ENCODE measurements around the gene PDK2. TPM values are rescaled to one million over a fixed set of nuclear protein-coding genes. Genes with fewer than 3 reads are reported as not detected.
A peak's percentile ranks its signal among the peaks of the same experiment; 100 is the strongest.

The PDK2 gene
- total RNA-seq, 4 donors from 2014 or later, result 33.2 to 114 (median 69.6) TPM

- Histone ChIP-seq H3K9me3 (no peaks in the 10 kb centered on the region), H3K36me3 (no peaks in the 10 kb centered on the region), H3K4me1 (peaks cover 72% of the 10 kb centered on the region), H3K27ac (peak overlapping the region; percentile 89), H3K27me3 (no peaks in the 10 kb centered on the region), H3K4me3 (no peak overlapping the region)
- 92% methylated on average over 8 of the region's 8 CpGs for WGBS
- no peak for DNase-seq (ENCODE audit: low spot score in 2 of 2)
- no peak for TF ChIP-seq POLR2A (IDR thresholded peaks at IDR 0.05)
- no peak for TF ChIP-seq CTCF (IDR thresholded peaks at IDR 0.05)
- no peak for TF ChIP-seq POLR2AphosphoS5 (IDR thresholded peaks at IDR 0.05)
- no peak for TF ChIP-seq EP300 (IDR thresholded peaks at IDR 0.05)
Observed at GRCh38 chr17:50063561-50064252, 31.4 kb upstream of the PDK2 start.

- Histone ChIP-seq H3K4me1 (peaks cover 65% of the 10 kb centered on the region), H3K27ac (peak overlapping the region; percentile 89), H3K27me3 (no peaks in the 10 kb centered on the region), H3K9me3 (no peaks in the 10 kb centered on the region), H3K4me3 (no peak overlapping the region), H3K36me3 (no peaks in the 10 kb centered on the region)
- 32% methylated on average over 17 of the region's 20 CpGs for WGBS
- no peak for DNase-seq (ENCODE audit: low spot score in 2 of 2)
- TF ChIP-seq CTCF (IDR thresholded peaks at IDR 0.05), result no peak
- no peak for TF ChIP-seq POLR2AphosphoS5 (IDR thresholded peaks at IDR 0.05)
- no peak for TF ChIP-seq EP300 (IDR thresholded peaks at IDR 0.05)
- no peak for TF ChIP-seq POLR2A (IDR thresholded peaks at IDR 0.05)
Observed at GRCh38 chr17:50064253-50065001, 30.7 kb upstream of the PDK2 start.

- peak overlapping the region; percentile 89 for H3K27ac ChIP-seq
- H3K27me3 ChIP-seq, result no peaks in the 10 kb centered on the region
- H3K36me3 ChIP-seq, result peaks cover 5% of the 10 kb centered on the region
- TF ChIP-seq CTCF (IDR thresholded peaks at IDR 0.05) (no peak), POLR2A (IDR thresholded peaks at IDR 0.05) (no peak), POLR2AphosphoS5 (IDR thresholded peaks at IDR 0.05) (no peak), EP300 (IDR thresholded peaks at IDR 0.05) (no peak)
- H3K4me3 ChIP-seq, result no peak overlapping the region
- no peak for DNase-seq (ENCODE audit: low spot score in 2 of 2)
- H3K9me3 ChIP-seq, result no peaks in the 10 kb centered on the region
- WGBS, result 52% methylated on average over 3 of the region's 3 CpGs
- H3K4me1 ChIP-seq, result peaks cover 60% of the 10 kb centered on the region
Observed at GRCh38 chr17:50065056-50065455, 30.1 kb upstream of the PDK2 start.

- TF ChIP-seq POLR2A (IDR thresholded peaks at IDR 0.05), result no peak
- no peak for TF ChIP-seq EP300 (IDR thresholded peaks at IDR 0.05)
- TF ChIP-seq CTCF (IDR thresholded peaks at IDR 0.05), result no peak
- TF ChIP-seq POLR2AphosphoS5 (IDR thresholded peaks at IDR 0.05), result no peak
Observed at GRCh38 chr17:50066995-50067394, 28.2 kb upstream of the PDK2 start.

GRCh38 chr17:50067996-50068395, 27.2 kb upstream of the PDK2 start:
- Histone ChIP-seq H3K36me3 (peaks cover 25% of the 10 kb centered on the region), H3K9me3 (no peaks in the 10 kb centered on the region), H3K4me1 (peaks cover 30% of the 10 kb centered on the region), H3K27ac (no peak overlapping the region), H3K4me3 (no peak overlapping the region), H3K27me3 (no peaks in the 10 kb centered on the region)
- WGBS, result 98% methylated on average over 8 of the region's 13 CpGs
- TF ChIP-seq POLR2AphosphoS5 (IDR thresholded peaks at IDR 0.05) (no peak), EP300 (IDR thresholded peaks at IDR 0.05) (no peak), POLR2A (IDR thresholded peaks at IDR 0.05) (no peak), CTCF (IDR thresholded peaks at IDR 0.05) (no peak)
- no peak for DNase-seq (ENCODE audit: low spot score in 2 of 2)

More at GRCh38 chr17:50066995-50067394, 28.2 kb upstream of the PDK2 start:
- Histone ChIP-seq H3K4me3 (no peak overlapping the region), H3K9me3 (no peaks in the 10 kb centered on the region), H3K27ac (no peak overlapping the region), H3K36me3 (peaks cover 20% of the 10 kb centered on the region), H3K27me3 (no peaks in the 10 kb centered on the region), H3K4me1 (peaks cover 40% of the 10 kb centered on the region)
- WGBS, result 93% methylated on average over 2 of the region's 2 CpGs
- no peak for DNase-seq (ENCODE audit: low spot score in 2 of 2)
